T-helper 22 cell (primary cell): ENCODE measurements around the gene RTN4RL1.
"Not testable (repeated sequence)": the region's sequence is repeated elsewhere in the genome, so short reads cannot be mapped to it uniquely, and the experiment has no call there.

Experiments
- DNase-seq: peaks from one replicate; pipeline ENCODE4 v3.0.0-alpha.2; 2020; ENCODE audit warnings: low read depth

RTN4RL1 gene

GRCh38 chr17:1895479-1895878 is 129.7 kb downstream of the RTN4RL1 start:
- DNase-seq = not testable (repeated sequence)

- DNase-seq = no peak
Observed at GRCh38 chr17:1894753-1895339, 130.3 kb downstream of the RTN4RL1 start.

- DNase-seq = no peak
Observed at GRCh38 chr17:1890758-1891450, 134.2 kb downstream of the RTN4RL1 start.

- DNase-seq = no peak
Observed at GRCh38 chr17:1888741-1889140, 136.4 kb downstream of the RTN4RL1 start.
